HL-60/S4 treated with phorbol 12-myristate 13-acetate at 8.2 ng/mL for 4 days and 3 days (cell line): Measurements from ENCODE around the gene MACROD2.
"Not testable (repeated sequence)": the region's sequence is repeated elsewhere in the genome, so short reads cannot be mapped to it uniquely, and the experiment has no call there.

Source experiments
- in situ Hi-C: fragments of 300-500 bp; cut with MboI; formaldehyde crosslinking; loops from 2 replicates; pipeline ENCODE4 v1.15.0; 2022; ENCODE audit warnings: low sequenced_read_pairs

The MACROD2 gene

GRCh38 chr20:15005300-15005986, 1010.1 kb downstream of the MACROD2 start:
- in situ Hi-C loops: no loop called here

- in situ Hi-C loops: no loop called here
Measured at GRCh38 chr20:15011631-15012030, 1016.3 kb downstream of the MACROD2 start.

GRCh38 chr20:15012566-15012965, 1017.2 kb downstream of the MACROD2 start:
- in situ Hi-C loops: no loop called here

- in situ Hi-C loops: not testable (repeated sequence)
Measured at GRCh38 chr20:15016875-15017274, 1021.6 kb downstream of the MACROD2 start.

GRCh38 chr20:15018966-15019365, 1023.6 kb downstream of the MACROD2 start:
- in situ Hi-C loops: no loop called here

GRCh38 chr20:15020845-15021244, 1025.5 kb downstream of the MACROD2 start:
- in situ Hi-C loops: no loop called here

GRCh38 chr20:15022921-15023320, 1027.6 kb downstream of the MACROD2 start:
- in situ Hi-C loops: no loop called here

- in situ Hi-C loops: no loop called here
Measured at GRCh38 chr20:15026759-15027158, 1031.4 kb downstream of the MACROD2 start.

- in situ Hi-C loops: no loop called here
Measured at GRCh38 chr20:15030826-15031225, 1035.5 kb downstream of the MACROD2 start.

GRCh38 chr20:15031546-15032351, 1036.4 kb downstream of the MACROD2 start:
- in situ Hi-C loops: no loop called here

GRCh38 chr20:15032352-15032622, 1037.0 kb downstream of the MACROD2 start:
- in situ Hi-C loops: no loop called here

GRCh38 chr20:15033269-15033668, 1038.0 kb downstream of the MACROD2 start:
- in situ Hi-C loops: no loop called here

GRCh38 chr20:15033891-15034290, 1038.6 kb downstream of the MACROD2 start:
- in situ Hi-C loops: no loop called here

GRCh38 chr20:15036948-15037347, 1041.6 kb downstream of the MACROD2 start:
- in situ Hi-C loops: no loop called here

GRCh38 chr20:15039088-15039752, 1043.9 kb downstream of the MACROD2 start:
- in situ Hi-C loops: no loop called here

- in situ Hi-C loops: no loop called here
Measured at GRCh38 chr20:15042723-15043122, 1047.4 kb downstream of the MACROD2 start.

- in situ Hi-C loops: no loop called here
Measured at GRCh38 chr20:15045246-15045645, 1049.9 kb downstream of the MACROD2 start.

- in situ Hi-C loops: no loop called here
Measured at GRCh38 chr20:15047042-15047441, 1051.7 kb downstream of the MACROD2 start.

- in situ Hi-C loops: no loop called here
Measured at GRCh38 chr20:15047601-15048000, 1052.3 kb downstream of the MACROD2 start.

GRCh38 chr20:15056246-15056645, 1060.9 kb downstream of the MACROD2 start:
- in situ Hi-C loops: no loop called here

GRCh38 chr20:15058841-15059240, 1063.5 kb downstream of the MACROD2 start:
- in situ Hi-C loops: no loop called here

GRCh38 chr20:15059438-15059837, 1064.1 kb downstream of the MACROD2 start:
- in situ Hi-C loops: no loop called here
